TTC549 (cell line): ENCODE data around the gene RAP1GAP2.

ENCODE experiments used
- FAIRE-seq: peaks from 2 replicates; lab custom pipeline; 2012; peaks lifted over from hg19 to GRCh38; lab: Jason Lieb, UNC

The RAP1GAP2 gene

DNA sequence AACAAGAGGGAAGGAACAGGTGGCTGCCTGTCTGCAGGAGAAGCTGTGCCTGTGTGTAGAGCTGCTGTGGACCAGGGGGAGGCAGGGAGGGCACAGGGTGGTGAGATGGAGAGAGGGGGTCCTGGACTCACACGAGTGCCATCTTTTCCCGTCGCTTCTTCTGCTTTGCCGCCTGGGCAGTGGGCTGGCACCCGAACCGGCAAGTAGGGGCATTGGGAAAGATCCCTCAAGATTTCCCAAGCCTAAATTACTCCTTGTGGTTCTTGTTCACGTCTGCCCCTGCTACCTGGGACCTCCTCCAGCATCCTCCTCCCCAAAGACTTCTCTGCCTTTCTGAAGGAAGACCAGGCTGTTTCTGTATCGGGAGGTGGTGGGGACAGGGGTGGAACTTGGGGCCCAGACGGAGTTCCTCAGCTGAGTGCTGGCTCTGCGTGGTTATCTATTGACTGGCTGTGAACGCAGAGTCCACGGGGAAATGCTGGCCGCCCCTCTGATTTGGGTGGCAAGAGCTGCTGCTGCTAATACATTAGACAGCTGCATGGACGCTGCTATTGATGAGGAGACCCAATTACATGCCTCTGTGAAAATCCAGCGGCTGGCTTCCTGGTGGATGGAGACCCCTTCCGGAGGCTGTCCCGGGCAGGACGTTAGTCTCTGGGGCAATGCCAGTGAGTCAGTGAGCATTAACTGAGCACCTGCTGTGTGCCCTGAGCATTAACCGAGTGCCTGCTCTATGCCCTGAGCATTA, 152.7 kb downstream of the RAP1GAP2 start:
- FAIRE-seq = no peak

- FAIRE-seq = no peak
Observed at GRCh38 chr17:2949469-2950044, 153.3 kb downstream of the RAP1GAP2 start.

- FAIRE-seq = no peak
Observed at GRCh38 chr17:2950846-2951245, 154.6 kb downstream of the RAP1GAP2 start.

DNA sequence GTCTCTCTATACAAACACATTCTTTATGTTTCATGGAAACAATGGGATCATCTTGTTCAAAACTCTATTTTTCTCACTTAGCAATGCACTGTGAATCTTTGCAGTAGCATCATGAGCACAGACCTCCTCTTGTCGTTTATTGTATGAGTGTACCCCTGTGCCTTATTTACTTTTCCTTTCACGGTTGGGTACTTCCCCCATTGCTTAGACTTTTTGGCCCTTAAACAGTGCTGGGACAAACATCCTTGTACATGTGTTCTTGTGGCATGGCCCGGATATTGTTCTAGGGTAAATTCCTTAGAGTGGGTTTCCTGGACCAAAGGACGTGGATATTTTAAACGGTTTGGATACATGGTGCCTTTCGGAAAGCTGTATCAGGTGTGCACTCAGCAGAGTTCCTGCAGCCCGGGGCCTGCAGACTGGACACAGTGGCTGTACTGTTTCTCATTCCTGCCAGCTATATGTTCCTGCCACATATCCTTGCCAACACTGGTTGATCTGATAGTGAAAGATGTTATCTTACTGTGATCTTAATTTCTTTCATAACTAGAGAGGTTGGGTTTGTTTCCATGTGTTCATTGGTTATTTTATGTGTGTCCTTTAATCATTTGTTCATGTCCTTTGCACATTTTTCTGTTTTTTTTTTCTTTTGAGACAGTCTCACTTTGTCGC, 156.1 kb downstream of the RAP1GAP2 start:
- no peak for FAIRE-seq

DNA sequence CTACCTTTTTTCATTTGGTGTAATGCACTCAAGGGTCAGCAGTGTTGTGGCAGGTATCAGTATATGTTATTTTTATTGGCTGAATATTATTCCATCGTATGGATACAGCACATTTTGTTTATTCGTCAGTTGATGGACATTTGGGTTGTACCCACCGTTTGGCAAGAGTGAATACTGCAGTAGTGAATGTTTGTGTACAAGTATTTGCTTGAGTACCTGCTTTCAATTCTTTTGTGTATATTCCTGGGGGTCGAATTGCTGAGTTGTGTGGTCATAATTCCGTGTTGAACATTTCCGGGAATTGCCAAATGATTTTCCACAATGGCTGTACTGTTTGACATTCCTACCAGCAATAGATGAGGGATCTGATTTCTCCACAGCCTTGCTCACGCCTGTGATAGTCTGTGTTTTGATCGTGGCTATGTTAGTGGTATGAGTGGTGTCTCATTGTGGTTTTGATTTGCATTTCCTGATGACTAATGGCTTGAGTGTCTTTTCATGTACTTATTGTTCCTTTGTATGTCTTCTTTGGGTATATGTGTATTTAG, 158.7 kb downstream of the RAP1GAP2 start:
- FAIRE-seq = no peak

GRCh38 chr17:2955931-2956582, 159.8 kb downstream of the RAP1GAP2 start:
- no peak for FAIRE-seq

GRCh38 chr17:2957631-2958286, 161.5 kb downstream of the RAP1GAP2 start:
- FAIRE-seq = no peak

DNA sequence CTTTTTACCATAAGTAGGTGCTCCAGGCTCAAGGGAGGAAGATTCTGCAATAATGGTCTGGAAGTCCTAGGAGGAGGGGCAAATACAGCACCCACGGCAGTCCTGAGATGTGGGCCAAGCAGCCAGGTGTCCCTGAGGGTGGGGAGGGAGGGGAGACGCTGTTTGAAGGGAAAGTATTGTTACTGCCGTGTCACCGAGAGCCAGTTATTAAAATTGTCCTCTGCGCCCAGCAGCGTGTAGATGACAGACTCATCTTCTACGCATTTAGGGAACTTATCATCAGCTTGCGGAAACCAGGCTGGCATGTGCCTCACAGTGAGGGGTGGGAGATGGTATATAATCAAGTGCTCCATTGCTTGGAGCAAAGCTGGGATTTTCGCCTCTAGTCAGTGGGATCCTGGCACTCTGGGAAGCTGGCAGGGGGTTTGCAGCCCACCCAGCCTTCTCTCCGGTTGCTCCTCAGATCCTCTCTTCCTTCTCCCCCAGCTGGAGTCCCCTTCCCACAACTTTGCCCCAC, 162.5 kb downstream of the RAP1GAP2 start:
- no peak for FAIRE-seq

DNA sequence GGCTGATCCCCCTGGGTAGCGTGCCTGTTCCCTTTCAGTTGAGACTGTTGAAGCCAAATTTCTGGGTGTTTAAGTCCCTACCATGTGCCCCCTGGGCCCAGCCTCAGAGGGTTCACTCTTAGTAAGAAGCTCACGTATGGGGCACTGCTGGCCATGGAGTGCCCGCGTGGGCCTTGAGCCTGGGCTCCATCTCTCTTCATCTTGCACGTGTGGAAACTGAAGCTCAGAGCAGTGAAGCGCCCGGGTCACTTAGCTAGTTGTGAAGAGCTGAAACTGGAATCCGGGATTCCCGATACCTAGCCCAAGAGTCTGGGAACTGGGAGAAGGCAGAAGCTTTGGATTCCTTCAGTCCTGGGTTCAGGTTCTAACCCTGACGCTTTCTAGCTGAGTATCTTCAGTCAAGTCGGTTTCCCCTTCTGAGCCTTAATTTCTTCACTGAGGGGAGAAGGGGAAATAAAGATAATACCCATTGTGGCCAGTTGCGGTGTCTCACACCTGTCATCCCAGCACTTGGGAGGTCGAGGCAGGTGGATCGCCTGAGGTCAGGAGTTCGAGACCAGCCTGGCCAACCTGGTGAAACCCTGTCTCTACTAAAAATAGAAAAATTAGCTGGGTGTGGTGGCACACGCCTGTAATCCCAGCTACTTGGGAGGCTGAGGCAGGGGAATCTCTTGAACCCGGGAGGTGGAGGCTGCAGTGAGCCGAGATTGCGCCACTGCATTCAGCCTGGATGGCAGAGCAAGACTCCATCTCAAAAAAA, 163.3 kb downstream of the RAP1GAP2 start:
- FAIRE-seq = no peak

GRCh38 chr17:2961446-2961845, 165.2 kb downstream of the RAP1GAP2 start:
- no peak for FAIRE-seq

DNA sequence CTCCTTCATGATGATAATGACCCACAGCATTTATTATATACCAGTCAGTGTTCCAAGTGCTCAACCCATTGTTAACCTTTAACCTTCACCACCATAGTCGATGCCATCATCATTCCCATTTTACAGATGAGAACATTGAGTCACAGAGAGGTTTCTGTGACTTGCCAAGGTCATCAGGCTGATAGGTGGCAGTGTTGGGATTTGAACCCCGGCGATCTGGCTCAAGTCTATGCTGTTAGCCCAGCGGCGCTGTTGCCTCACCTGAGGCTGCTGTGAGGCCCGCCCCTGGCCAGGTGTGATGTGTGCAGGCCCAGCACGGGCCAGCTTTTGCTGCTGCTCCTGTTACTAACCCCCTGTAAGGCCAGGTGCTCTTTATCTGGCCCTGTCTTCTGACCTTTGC, 166.0 kb downstream of the RAP1GAP2 start:
- no peak for FAIRE-seq

- no peak for FAIRE-seq
Observed at GRCh38 chr17:2962729-2963128, 166.5 kb downstream of the RAP1GAP2 start.

GRCh38 chr17:2963332-2964027, 167.2 kb downstream of the RAP1GAP2 start:
- FAIRE-seq = no peak

- FAIRE-seq = no peak
Observed at GRCh38 chr17:2964028-2964356, 167.8 kb downstream of the RAP1GAP2 start.

GRCh38 chr17:2964370-2964769, 168.1 kb downstream of the RAP1GAP2 start:
- FAIRE-seq = no peak

- FAIRE-seq = no peak
Observed at GRCh38 chr17:2964831-2965230, 168.6 kb downstream of the RAP1GAP2 start.

DNA sequence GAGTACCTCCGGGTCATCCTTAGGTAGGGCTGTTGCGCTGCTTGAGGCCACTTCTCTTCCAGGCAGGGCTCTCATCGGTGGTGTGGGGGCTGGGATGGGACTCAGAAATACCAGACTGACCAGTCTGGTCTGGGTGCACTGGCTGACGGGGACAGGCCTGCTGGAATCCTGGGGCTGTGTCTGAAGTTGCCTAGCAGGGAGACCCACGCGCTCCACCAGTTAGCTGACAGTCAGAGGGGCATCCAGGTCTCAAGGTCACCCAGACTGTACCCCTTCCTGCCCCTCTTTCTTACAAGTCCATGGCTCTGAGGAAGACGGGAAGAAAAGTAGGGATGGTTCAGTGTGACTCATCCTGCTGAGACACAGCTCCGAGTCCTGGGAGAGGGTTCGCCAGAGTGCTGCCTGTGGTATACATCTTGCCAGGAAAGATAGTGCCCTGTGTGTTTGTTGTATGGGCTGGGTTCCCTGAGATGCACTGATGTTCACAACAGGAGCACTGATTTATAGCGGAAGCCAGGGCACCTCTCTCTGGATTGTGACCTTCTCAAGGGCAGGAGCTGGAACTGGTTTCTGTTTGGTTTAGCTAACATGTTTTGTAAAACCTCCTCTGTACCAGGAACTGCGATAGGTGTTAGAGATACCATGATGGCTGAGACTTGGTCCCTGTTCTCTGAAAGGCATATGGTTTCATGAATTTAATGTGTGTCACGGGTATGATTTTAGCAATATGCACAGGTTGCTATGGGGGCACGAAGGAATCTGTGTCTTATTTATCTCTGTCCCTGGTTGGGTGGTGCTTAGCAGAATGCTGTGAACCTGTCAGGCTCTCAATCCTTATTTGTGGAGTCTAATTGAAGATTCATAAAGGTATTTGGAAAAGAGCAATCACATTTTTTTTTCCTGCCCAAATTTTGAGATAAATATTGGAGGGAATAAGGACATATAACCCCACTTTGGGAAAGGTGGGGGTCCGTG, 169.7 kb downstream of the RAP1GAP2 start:
- FAIRE-seq = no peak

DNA sequence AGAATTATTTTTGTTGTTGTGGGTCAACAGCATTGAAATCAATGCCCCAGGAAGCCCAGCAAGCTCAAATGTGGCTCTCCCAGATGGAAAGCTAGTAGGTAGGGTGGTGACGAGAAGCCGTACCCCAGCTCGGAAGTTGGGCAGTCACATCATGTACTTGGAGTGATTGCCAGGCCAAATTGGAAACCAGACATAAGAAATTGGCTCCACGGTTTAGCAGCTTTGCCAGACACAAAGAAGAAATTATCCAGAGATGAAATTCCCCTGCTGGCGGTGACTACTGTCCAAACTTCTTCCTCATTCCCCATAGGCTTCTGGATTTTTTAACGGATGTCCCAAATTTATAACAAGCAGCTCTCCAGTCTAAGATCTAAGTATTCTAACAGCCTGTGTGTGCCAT, 171.3 kb downstream of the RAP1GAP2 start:
- no peak for FAIRE-seq

GRCh38 chr17:2971851-2972250, 175.6 kb downstream of the RAP1GAP2 start:
- no peak for FAIRE-seq

GRCh38 chr17:2972749-2973148, 176.5 kb downstream of the RAP1GAP2 start:
- no peak for FAIRE-seq
